Measurements from ENCODE around the gene CEP170B.
"Not testable (repeated sequence)": the region's sequence is repeated elsewhere in the genome, so short reads cannot be mapped to it uniquely, and the experiment has no call there.

The CEP170B gene

DNA sequence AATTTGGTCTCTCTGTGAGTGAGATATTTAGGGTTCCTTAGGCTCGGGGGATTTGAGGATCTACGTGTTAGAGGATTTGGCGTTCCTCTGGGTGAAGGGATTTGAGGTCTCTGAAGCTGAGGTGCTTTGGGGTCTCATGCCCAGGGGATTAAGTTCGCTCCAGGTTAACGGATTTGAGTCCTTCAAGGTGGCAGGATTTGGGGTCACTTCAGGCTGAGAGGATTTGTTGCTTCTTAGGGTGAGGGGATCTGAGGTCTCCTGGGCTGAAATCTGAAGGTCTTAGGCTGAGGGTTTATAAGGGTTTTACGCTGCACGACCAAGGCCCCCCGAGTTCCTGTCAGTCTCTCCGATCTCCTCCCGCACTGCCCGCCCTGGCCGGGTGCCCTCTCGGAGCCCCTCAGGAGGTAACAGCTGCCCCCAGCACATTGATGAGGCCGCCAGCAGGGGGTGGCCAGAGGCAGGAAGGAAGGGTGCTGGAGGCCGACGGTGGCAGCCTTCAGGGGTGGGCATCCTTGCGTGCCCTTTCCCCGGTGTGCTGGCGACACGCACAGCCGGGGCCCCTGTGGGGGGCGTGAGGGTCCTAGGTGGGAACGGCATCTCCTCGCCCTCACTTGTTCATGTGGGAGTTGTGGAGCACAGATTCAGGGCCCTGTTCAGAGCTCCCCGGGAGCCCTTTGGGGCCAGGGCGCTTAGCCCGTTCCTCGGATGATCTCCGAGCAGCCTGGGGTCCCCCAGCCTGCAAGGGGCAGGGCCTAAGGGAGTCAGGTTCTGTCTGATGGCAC, 14.3 kb downstream of the CEP170B start:
- ATAC-seq, result no peak
- no peaks in the 10 kb centered on the region for H3K9me3 Mint-ChIP-seq
- peaks cover 59% of the 10 kb centered on the region for H3K27me3 Mint-ChIP-seq
- H3K4me1 Mint-ChIP-seq, result peaks cover 12% of the 10 kb centered on the region
- H3K36me3 Mint-ChIP-seq, result no peaks in the 10 kb centered on the region
- H3K4me3 Mint-ChIP-seq, result no peak overlapping the region
- H3K27ac Mint-ChIP-seq, result no peak overlapping the region

GRCh38 chr14:104879983-104880565, 15.0 kb downstream of the CEP170B start:
- H3K27me3 Mint-ChIP-seq, result peaks cover 57% of the 10 kb centered on the region
- ATAC-seq, result no peak
- H3K9me3 Mint-ChIP-seq, result no peaks in the 10 kb centered on the region
- H3K27ac Mint-ChIP-seq, result no peak overlapping the region
- H3K4me1 Mint-ChIP-seq, result peaks cover 12% of the 10 kb centered on the region
- no peaks in the 10 kb centered on the region for H3K36me3 Mint-ChIP-seq
- H3K4me3 Mint-ChIP-seq, result no peak overlapping the region

DNA sequence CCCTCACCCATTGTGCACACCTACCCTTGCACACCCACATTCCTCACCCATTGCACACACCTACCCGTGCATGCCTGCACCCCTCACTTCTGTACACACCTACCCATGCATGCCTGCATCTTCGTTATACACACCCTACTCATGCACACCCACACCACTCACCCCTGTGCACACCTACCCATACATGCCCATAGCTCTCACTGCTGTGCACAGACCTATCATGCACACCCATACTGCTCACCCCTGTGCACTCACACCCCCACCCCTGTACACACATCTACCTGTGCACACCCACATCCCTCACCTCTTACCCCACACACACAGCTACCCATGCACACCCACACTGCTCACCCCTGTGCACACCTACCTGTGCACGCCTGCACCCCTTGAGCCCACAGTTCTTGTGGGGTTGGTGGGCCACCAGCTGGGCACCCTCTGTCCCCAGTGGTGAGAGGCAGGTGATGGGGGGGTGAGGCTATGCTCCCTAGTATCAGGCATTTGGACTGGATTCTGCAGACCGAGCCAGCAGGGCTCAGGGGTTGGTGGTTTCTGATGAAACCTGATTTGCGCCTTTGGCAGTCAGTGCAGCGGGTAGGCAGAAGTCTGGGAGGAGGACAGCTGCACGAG, 15.6 kb downstream of the CEP170B start:
- Mint-ChIP-seq H3K4me1 (peaks cover 12% of the 10 kb centered on the region), H3K27me3 (peaks cover 57% of the 10 kb centered on the region), H3K9me3 (no peaks in the 10 kb centered on the region), H3K4me3 (no peak overlapping the region), H3K27ac (no peak overlapping the region), H3K36me3 (no peaks in the 10 kb centered on the region)
- no peak for ATAC-seq

DNA sequence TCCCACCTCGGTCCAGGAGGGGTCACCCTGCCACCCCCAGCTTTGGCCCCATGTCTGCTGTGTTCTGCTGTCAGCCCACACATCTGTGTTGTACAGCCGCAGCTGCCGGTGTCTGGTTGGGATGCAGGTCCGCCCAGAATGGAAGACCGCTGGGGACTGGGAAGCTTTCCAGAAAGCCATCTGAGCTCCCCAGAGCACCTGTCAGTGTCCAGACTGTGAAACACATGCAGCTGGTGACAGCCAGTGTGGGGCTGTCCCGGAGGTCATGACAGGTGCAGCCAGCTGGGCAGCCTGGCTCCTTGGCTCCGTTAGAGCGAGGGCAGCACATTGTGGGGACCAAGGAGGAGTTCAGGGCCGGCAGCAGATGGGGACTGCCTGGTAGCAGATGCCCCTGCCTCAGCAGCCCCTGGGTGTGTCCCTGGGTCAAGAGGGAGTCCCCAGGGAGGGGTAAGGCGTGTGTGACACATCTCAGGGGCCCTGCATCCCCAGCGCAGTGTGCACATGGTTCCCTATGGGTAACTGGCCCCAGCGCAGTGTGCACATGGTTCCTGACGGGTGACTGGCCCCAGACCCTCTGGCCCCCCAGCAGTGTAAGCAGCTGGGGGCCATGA, 16.4 kb downstream of the CEP170B start:
- H3K4me3 Mint-ChIP-seq, result no peak overlapping the region
- peaks cover 11% of the 10 kb centered on the region for H3K4me1 Mint-ChIP-seq
- no peaks in the 10 kb centered on the region for H3K9me3 Mint-ChIP-seq
- no peak overlapping the region for H3K27ac Mint-ChIP-seq
- peaks cover 57% of the 10 kb centered on the region for H3K27me3 Mint-ChIP-seq
- no peak for ATAC-seq
- no peaks in the 10 kb centered on the region for H3K36me3 Mint-ChIP-seq

DNA sequence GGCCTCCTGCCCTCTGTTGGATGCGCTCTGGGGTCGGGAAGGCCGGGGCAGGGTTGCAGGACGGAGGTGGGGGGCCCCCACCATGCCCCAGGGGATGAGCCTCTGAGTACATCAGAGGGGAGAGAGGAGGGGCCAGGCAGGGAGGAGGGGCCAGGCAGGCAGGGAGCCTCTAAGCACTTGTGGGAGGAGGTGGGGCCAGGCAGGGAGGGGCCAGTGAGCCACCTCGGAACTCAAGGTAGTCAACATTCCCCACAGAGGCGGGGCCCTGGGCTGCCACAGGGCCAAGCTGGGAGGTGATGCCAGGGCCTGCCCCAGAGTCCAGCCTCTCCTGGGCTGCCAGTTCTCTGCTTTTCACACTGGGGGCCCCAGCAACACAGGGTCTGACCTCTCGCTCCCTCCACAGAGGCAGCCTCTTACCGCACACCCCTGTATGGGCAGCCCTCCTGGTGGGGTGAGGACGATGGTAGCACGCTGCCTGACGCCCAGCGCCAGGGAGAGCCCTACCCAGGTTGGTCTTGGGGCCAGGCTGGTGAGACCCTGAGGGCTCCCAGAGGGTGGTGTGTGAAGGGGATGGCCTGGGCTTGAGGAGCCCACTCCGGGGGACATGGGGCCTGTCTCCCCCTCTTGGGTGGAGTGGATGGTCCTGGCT, 17.4 kb downstream of the CEP170B start:
- H3K27ac Mint-ChIP-seq, result no peak overlapping the region
- peaks cover 59% of the 10 kb centered on the region for H3K27me3 Mint-ChIP-seq
- H3K36me3 Mint-ChIP-seq, result no peaks in the 10 kb centered on the region
- H3K4me1 Mint-ChIP-seq, result peaks cover 6% of the 10 kb centered on the region
- ATAC-seq, result peak; percentile 44
- H3K9me3 Mint-ChIP-seq, result no peaks in the 10 kb centered on the region
- no peak overlapping the region for H3K4me3 Mint-ChIP-seq

GRCh38 chr14:104882991-104883660, 18.1 kb downstream of the CEP170B start:
- Mint-ChIP-seq H3K4me3 (no peak overlapping the region), H3K27ac (no peak overlapping the region), H3K9me3 (no peaks in the 10 kb centered on the region), H3K4me1 (peaks cover 6% of the 10 kb centered on the region), H3K36me3 (no peaks in the 10 kb centered on the region), H3K27me3 (peaks cover 59% of the 10 kb centered on the region)
- no peak for ATAC-seq

DNA sequence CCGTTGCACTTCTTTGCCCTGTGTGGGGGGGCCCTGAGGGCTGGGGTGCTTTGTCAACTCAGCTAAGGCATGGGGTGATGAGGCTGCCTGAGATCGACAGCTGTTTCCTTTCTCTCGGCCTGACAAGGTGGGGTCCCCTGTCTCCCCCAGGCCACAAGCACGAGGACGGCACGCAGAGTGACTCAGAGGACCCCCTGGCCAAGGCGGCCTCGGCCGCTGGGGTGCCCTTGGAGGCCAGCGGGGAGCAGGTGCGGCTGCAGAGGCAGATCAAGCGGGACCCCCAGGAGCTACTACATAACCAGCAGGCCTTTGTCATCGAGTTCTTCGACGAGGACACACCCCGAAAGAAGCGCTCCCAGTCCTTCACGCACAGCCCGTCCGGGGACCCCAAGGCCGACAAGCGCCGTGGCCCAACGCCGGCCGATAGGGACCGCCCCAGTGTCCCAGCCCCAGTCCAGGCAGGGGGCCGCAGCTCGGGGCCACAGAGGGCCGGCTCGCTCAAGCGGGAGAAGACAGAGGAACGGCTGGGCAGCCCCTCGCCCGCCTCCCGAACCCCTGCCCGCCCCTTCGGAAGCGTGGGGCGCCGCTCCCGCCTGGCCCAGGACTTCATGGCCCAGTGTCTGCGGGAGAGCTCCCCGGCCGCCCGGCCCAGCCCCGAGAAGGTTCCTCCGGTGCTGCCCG, 18.8 kb downstream of the CEP170B start:
- Mint-ChIP-seq H3K4me3 (no peak overlapping the region), H3K27me3 (peaks cover 59% of the 10 kb centered on the region), H3K4me1 (peaks cover 6% of the 10 kb centered on the region), H3K9me3 (no peaks in the 10 kb centered on the region), H3K36me3 (no peaks in the 10 kb centered on the region), H3K27ac (no peak overlapping the region)
- ATAC-seq, result no peak

DNA sequence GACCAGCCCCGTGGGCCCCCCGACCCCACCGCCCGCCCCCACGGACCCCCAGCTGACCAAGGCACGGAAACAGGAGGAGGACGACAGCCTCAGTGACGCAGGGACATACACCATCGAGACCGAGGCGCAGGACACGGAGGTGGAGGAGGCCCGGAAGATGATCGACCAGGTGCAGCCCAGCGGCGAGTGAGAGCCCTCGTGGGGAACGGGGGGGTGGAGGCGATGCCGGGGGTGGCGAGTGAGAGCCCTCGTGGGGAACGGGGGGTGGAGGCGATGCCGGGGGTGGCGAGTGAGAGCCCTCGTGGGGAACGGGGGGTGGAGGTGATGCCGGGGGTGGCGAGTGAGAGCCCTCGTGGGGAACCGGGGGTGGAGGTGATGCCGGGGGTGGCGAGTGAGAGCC, 19.3 kb downstream of the CEP170B start:
- H3K9me3 Mint-ChIP-seq, H3K4me3 Mint-ChIP-seq, H3K36me3 Mint-ChIP-seq, H3K4me1 Mint-ChIP-seq, H3K27ac Mint-ChIP-seq, ATAC-seq: not testable (repeated sequence)
- H3K27me3 Mint-ChIP-seq, result peaks cover 58% of the 10 kb centered on the region

DNA sequence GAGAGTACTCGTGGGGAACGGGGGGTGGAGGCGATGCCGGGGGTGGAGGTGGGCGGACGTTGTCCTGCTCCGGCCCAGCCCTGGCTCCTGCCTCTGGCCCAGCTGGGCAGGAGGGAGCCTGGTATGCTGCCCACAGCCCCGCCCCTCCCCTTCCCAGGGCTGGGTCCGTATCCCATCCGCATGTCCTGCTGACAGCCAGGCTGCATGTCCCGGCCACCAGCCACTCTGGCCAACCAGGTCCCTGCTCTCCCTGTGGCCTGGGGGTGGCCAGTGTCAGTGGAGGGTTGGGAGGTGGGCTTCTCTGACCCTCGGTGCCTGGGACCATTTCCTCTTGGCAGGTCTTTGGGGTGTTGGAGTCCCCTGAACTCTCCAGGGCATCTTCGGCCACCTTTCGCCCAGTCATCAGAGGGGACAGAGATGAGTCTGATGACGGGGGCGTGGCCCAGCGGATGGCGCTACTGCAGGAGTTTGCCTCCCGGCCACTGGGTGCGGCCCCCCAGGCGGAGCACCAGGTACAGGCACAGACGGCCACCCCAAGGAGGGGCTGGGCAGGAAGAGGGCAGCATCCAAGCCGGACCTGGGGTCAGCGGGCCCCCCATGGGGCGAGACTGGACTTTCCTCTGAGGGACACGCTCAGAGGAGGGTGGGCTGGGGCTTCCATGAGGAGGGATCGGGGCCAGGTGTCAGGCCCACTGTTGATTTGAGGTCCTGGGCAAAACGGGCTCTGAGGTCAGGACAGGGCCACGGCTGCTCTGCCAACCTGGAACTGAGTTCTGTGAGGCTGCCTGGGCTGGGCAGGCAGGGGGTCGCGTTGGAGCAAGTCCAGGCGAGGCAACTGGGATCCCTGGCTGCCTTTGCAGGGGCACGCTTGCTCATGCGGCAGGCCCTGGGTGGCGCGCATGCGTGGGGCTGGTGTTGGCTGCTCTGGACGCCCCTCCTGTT, 20.2 kb downstream of the CEP170B start:
- Mint-ChIP-seq H3K27me3 (peaks cover 61% of the 10 kb centered on the region), H3K9me3 (peaks cover 6% of the 10 kb centered on the region), H3K4me3 (no peak overlapping the region), H3K27ac (no peak overlapping the region), H3K36me3 (no peaks in the 10 kb centered on the region), H3K4me1 (peaks cover 6% of the 10 kb centered on the region)
- no peak for ATAC-seq

- Mint-ChIP-seq H3K27me3 (peaks cover 58% of the 10 kb centered on the region), H3K9me3 (peaks cover 10% of the 10 kb centered on the region), H3K4me3 (no peak overlapping the region), H3K4me1 (peaks cover 6% of the 10 kb centered on the region), H3K27ac (no peak overlapping the region), H3K36me3 (no peaks in the 10 kb centered on the region)
- no peak for ATAC-seq
Measured at GRCh38 chr14:104885973-104886689, 21.1 kb downstream of the CEP170B start.

DNA sequence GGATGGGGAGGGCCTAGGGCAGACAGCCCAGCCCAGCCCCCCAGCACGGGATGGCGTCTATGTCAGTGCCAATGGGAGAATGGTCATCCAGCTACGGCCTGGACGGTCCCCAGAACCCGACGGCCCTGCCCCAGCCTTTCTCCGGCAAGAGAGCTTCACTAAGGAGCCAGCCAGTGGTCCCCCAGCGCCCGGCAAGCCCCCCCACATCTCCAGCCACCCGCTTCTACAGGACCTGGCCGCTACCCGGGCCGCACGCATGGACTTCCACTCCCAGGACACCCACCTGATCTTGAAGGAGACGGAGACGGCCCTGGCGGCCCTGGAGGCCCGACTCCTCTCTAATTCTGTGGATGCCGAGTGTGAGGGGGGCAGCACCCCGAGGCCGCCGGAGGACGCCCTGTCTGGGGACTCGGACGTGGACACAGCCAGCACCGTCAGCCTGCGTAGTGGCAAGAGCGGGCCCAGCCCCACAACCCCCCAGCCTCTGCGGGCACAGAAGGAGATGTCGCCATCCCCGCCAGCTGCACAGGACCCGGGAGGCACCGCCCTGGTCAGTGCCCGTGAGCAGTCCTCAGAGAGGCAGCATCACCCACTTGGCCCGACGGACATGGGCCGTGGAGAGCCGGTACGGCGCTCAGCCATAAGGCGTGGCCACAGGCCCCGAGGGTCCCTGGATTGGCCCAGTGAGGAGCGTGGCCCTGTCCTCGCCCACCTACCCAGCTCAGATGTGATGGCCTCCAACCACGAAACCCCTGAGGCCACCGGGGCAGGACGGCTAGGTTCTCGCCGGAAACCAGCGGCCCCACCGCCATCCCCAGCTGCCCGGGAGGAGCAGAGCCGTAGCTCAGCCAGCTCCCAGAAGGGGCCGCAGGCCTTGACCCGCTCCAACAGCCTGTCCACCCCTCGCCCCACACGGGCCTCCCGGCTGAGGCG, 21.9 kb downstream of the CEP170B start:
- Mint-ChIP-seq H3K9me3 (peaks cover 10% of the 10 kb centered on the region), H3K4me3 (no peak overlapping the region), H3K27me3 (peaks cover 57% of the 10 kb centered on the region), H3K36me3 (no peaks in the 10 kb centered on the region), H3K27ac (no peak overlapping the region), H3K4me1 (no peaks in the 10 kb centered on the region)
- no peak for ATAC-seq
